Neural cell (in vitro differentiated cells): ENCODE data around the gene ARMH3. TPM values are rescaled to one million over a fixed set of nuclear protein-coding genes. Genes with fewer than 3 reads are reported as not detected.

Source experiments
- H2AFZ ChIP-seq: fragments of 200-600, 300-800 bp; sonication (generic), shearing (Covaris generic); 2 replicates; pipeline ENCODE4 v1.6.0; 2014; ENCODE audit warnings: low read depth, mild to moderate bottlenecking, antibody characterized with exemption, low read length, moderate library complexity
- H3F3A ChIP-seq: fragments of 200-600 bp; shearing (Covaris generic); 2 replicates; pipeline ENCODE4 v1.6.1; 2016; ENCODE audit warnings: mild to moderate bottlenecking, moderate library complexity, mixed read lengths, antibody characterized with exemption, low read length; ENCODE audit not compliant: insufficient read depth, poor library complexity, severe bottlenecking
- H3K27ac ChIP-seq: fragments of 200-600, 300-800 bp; sonication (generic), shearing (Covaris generic); 2 replicates; pipeline ENCODE4 v1.5.1; 2014; ENCODE audit warnings: mild to moderate bottlenecking, low read length, moderate library complexity
- H3K27me3 ChIP-seq: fragments of 300-800, 200-600 bp; sonication (generic), shearing (Covaris generic); 2 replicates; pipeline ENCODE4 v1.6.0; 2014; ENCODE audit warnings: mild to moderate bottlenecking, low read depth, low read length, moderate library complexity; ENCODE audit not compliant: insufficient read depth
- H3K36me3 ChIP-seq: fragments of 300-800, 200-600 bp; sonication (generic), shearing (Covaris generic); 2 replicates; pipeline ENCODE4 v1.5.1; 2014; ENCODE audit warnings: mild to moderate bottlenecking, antibody characterized with exemption, low read length, moderate library complexity; ENCODE audit not compliant: insufficient read depth
- H3K4me2 ChIP-seq: fragments of 300-800, 200-600 bp; sonication (generic), shearing (Covaris generic); 2 replicates; pipeline ENCODE4 v1.6.0; 2014; ENCODE audit warnings: mild to moderate bottlenecking, low read length
- H3K4me3 ChIP-seq: fragments of 300-800, 200-600 bp; sonication (generic), shearing (Covaris generic); 2 replicates; pipeline ENCODE4 v1.5.1; 2014; ENCODE audit warnings: mild to moderate bottlenecking, low read length, moderate library complexity
- H3K79me2 ChIP-seq: fragments of 200-600 bp; shearing (Covaris generic); replicated peaks from 2 replicates; pipeline ENCODE4 v1.6.0; 2014; ENCODE audit warnings: mild to moderate bottlenecking, low read length, moderate library complexity; ENCODE audit not compliant: insufficient read depth
- H3K9ac ChIP-seq: fragments of 300-800, 200-600 bp; sonication (generic), shearing (Covaris generic); 2 replicates; pipeline ENCODE4 v1.6.1; 2016; ENCODE audit warnings: mild to moderate bottlenecking, low read length, mixed read lengths
- H3K9me2 ChIP-seq: fragments of 200-600 bp; shearing (Covaris generic); 2 replicates; pipeline ENCODE4 v1.6.1; 2016; ENCODE audit warnings: mild to moderate bottlenecking, low read length, mixed read lengths; ENCODE audit not compliant: insufficient read depth
- H3K9me3 ChIP-seq: fragments of 200-600, 300-800 bp; sonication (generic), shearing (Covaris generic); 2 replicates; pipeline ENCODE4 v1.6.1; 2016; ENCODE audit warnings: mild to moderate bottlenecking, mixed run types, low read length, moderate library complexity, mixed read lengths
- H4K20me1 ChIP-seq: fragments of 200-600 bp; shearing (Covaris generic); 2 replicates; pipeline ENCODE4 v1.6.1; 2016; ENCODE audit warnings: mild to moderate bottlenecking, mixed run types; ENCODE audit not compliant: insufficient read depth
- CTCF ChIP-seq: fragments of 450-650 bp; IDR thresholded peaks from 2 replicates; pipeline ENCODE4 v1.5.1; 2014; ENCODE audit warnings: antibody characterized with exemption, mild to moderate bottlenecking, moderate library complexity; ENCODE audit not compliant: poor library complexity, severe bottlenecking
- EP300 ChIP-seq: fragments of 450-650 bp; conservative IDR thresholded peaks from 2 replicates; pipeline ENCODE4 v1.6.1; 2014; ENCODE audit warnings: antibody characterized with exemption, mild to moderate bottlenecking, moderate library complexity; ENCODE audit not compliant: poor library complexity, severe bottlenecking
- EZH2 ChIP-seq: fragments of 200-600, 300-800 bp; shearing (Covaris generic), sonication (generic); IDR thresholded peaks from 2 replicates; pipeline ENCODE4 v1.6.1; 2014; ENCODE audit warnings: antibody characterized with exemption, low read length, borderline replicate concordance, mild to moderate bottlenecking; ENCODE audit not compliant: insufficient read depth, poor library complexity, severe bottlenecking
- MXI1 ChIP-seq: fragments of 450-650 bp; conservative IDR thresholded peaks from 2 replicates; pipeline ENCODE4 v1.6.1; 2014; ENCODE audit warnings: antibody characterized with exemption, mild to moderate bottlenecking; ENCODE audit not compliant: poor library complexity, severe bottlenecking
- POLR2AphosphoS5 ChIP-seq: IDR thresholded peaks from 2 replicates; pipeline ENCODE4 v1.6.1; 2012
- RAD21 ChIP-seq: fragments of 450-650 bp; conservative IDR thresholded peaks from 2 replicates; pipeline ENCODE4 v1.6.1; 2014; ENCODE audit warnings: antibody characterized with exemption, mild to moderate bottlenecking, moderate library complexity
- REST ChIP-seq: IDR thresholded peaks from 2 replicates; pipeline ENCODE4 v1.6.1; 2012; ENCODE audit warnings: borderline replicate concordance
- SMC3 ChIP-seq: fragments of 450-650 bp; conservative IDR thresholded peaks from 2 replicates; pipeline ENCODE4 v1.6.1; 2014; ENCODE audit warnings: antibody characterized with exemption, mild to moderate bottlenecking, moderate library complexity; ENCODE audit not compliant: poor library complexity
- TAF1 ChIP-seq: IDR thresholded peaks from 2 replicates; pipeline ENCODE4 v1.6.1; 2012; ENCODE audit warnings: low read depth
- polyA plus RNA-seq: library from polyadenylated mRNA; depleted of rRNA; stranded (reverse); fragments of >200 nt; gene quantifications from 2 replicates; pipeline ENCODE4 v1.2.3, GENCODE V29; 2014

The ARMH3 gene
- polyA plus RNA-seq, 1 donor from 2014 or later: 13.4 TPM

GRCh38 chr10:101959346-101959916 is 96.5 kb downstream of the ARMH3 start:
- Histone ChIP-seq H3K79me2 (no peaks in the 10 kb centered on the region), H4K20me1 (no peaks in the 10 kb centered on the region), H3K9me2 (no peaks in the 10 kb centered on the region), H3K27ac (no peak overlapping the region), H3K4me2 (no peak overlapping the region), H2AFZ (no peak overlapping the region), H3K9me3 (no peaks in the 10 kb centered on the region), H3K9ac (no peak overlapping the region), H3K36me3 (no peaks in the 10 kb centered on the region), H3K4me3 (no peak overlapping the region), H3K27me3 (no peaks in the 10 kb centered on the region), H3F3A (no peaks in the 10 kb centered on the region)
- TF ChIP-seq POLR2AphosphoS5: no peak

DNA sequence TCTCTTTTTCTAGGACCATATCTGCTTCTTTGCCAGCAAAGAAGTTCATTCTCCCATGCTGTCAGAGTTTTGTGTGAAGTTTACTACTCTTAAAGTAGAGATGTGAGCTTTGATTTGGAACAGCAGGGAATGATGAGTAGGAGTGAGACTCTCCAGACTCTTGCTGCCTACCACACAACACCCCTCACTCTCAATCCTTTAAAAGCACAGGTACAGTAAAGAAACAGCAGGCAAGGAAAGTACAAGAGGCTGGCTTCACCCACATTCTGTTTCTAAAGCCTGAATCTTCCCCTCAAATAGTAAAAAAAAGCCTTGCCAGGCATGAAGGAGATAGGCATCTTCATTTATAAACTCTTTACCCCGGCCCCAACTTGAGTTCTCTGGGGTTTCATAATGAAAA is 97.3 kb downstream of the ARMH3 start:
- Histone ChIP-seq H4K20me1 (no peaks in the 10 kb centered on the region), H3K9ac (no peak overlapping the region), H3K4me2 (no peak overlapping the region), H2AFZ (no peak overlapping the region), H3K9me2 (no peaks in the 10 kb centered on the region), H3K27me3 (no peaks in the 10 kb centered on the region), H3K79me2 (no peaks in the 10 kb centered on the region), H3K9me3 (no peaks in the 10 kb centered on the region), H3K36me3 (no peaks in the 10 kb centered on the region), H3F3A (no peaks in the 10 kb centered on the region), H3K27ac (no peak overlapping the region), H3K4me3 (no peak overlapping the region)
- no peak for TF ChIP-seq EP300
- no peak for TF ChIP-seq TAF1
- TF ChIP-seq RAD21: no peak
- TF ChIP-seq CTCF: no peak
- no peak for TF ChIP-seq EZH2
- TF ChIP-seq POLR2AphosphoS5: no peak
- no peak for TF ChIP-seq REST
- TF ChIP-seq SMC3: no peak
- no peak for TF ChIP-seq MXI1

- H3K4me2 ChIP-seq: no peak overlapping the region
- no peaks in the 10 kb centered on the region for H3K36me3 ChIP-seq
- H2AFZ ChIP-seq: no peak overlapping the region
- H3K9me3 ChIP-seq: no peaks in the 10 kb centered on the region
- H3K27ac ChIP-seq: no peak overlapping the region
- no peaks in the 10 kb centered on the region for H3F3A ChIP-seq
- H3K79me2 ChIP-seq: no peaks in the 10 kb centered on the region
- H3K4me3 ChIP-seq: no peak overlapping the region
- H4K20me1 ChIP-seq: no peaks in the 10 kb centered on the region
- H3K9me2 ChIP-seq: no peaks in the 10 kb centered on the region
- H3K9ac ChIP-seq: no peak overlapping the region
- no peak for TF ChIP-seq SMC3
- no peak for TF ChIP-seq RAD21
- no peak for TF ChIP-seq MXI1
- no peak for TF ChIP-seq CTCF
- no peak for TF ChIP-seq TAF1
- TF ChIP-seq EZH2: no peak
- TF ChIP-seq REST: no peak
- no peak for TF ChIP-seq POLR2AphosphoS5
- no peak for TF ChIP-seq EP300
- no peaks in the 10 kb centered on the region for H3K27me3 ChIP-seq
Measured at GRCh38 chr10:101956898-101957297, 99.1 kb downstream of the ARMH3 start.
